Left colon (tissue), 2 donors: ENCODE measurements around the gene APOB. TPM values are rescaled to one million over a fixed set of nuclear protein-coding genes. Genes with fewer than 3 reads are reported as not detected.
A peak's percentile ranks its signal among the peaks of the same experiment; 100 is the strongest.

ENCODE experiments used
- ATAC-seq: fragments of 200-7000 bp; cut with Tn5 transposase; one replicate; pipeline ENCODE4 v1.9.1; 2020; ENCODE audit warnings: mild to moderate bottlenecking, moderate library complexity
- DNase-seq, 2 donors: peaks; one replicate each; pipeline ENCODE4 v3.0.0-alpha.2; 2020
- intact Hi-C, 2 donors: fragments of 100-400 bp; cut with DNase I in 1 of 2; cut with micrococcal nuclease in 1 of 2; formaldehyde crosslinking; loops; one replicate each; pipeline versions ENCODE4 v1.11.2 to v1.14.0; 2022; cut with DNase I, micrococcal nuclease
- total RNA-seq, 2 donors: library from RNA; stranded (reverse); fragmentation: NEBNext Ultra II Directional; extraction: Animal tissue kit (Norgen Biotek cat#: 25700); gene quantifications; one replicate each; pipeline ENCODE4 v1.2.1, GENCODE V29; 2021
- donor health status: DM: no; HTN: no; CAD: no.
- donor health status: DM: yes; HTN: yes; CAD: no.

APOB gene
- total RNA-seq, 2 donors from 2014 or later: 0.24 to 0.50 TPM

DNA sequence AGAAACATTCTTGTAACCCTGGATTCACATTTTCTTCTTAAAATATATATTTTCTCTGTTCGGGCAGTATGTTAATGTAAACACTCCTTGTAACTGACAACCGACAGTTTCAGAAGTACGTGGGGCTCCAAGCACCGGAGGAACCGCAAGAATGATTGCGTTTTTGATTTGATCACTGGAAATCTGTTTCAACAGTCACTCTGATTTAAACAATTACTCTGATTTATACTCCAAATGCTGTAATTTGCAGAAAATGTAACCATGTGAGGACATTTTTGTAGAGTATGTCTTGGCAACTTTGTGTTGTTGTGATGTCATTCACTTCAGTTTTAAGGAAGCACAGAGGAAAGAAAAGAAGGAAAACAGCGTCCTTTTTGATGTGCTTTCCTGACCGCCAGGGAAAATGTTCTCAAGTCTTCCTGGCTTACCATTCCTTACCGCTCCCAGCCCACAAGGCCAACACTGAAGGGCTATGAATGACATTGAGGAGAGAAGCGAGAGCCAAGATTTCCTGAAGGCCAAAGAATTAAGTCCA is 77.7 kb downstream of the APOB start:
- intact Hi-C loops: loop anchor here in 1 of 2 donors (10.0 kb wide), 1 partner anchor 301 kb away; the partner anchor contains the start of gene GDF7
- no peak for DNase-seq

DNA sequence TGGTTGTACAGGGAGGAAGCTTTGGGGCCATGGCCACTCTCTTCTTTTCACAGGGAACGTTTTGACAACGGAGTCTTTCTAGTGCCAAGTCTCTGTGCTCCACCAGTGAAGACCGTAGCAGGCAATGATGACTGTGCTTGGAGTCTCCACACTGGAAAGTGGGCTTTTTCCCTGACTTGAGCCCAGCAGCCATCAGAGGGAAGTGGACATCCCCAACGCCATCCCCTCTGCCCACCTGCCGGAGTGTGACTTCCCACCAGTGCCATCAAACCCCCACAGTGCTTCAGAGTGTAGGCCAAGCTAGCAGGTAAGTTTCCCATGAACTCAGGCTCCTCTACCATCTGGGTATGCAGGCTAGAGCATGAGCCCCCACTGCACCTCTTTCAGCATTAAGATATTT is 78.7 kb downstream of the APOB start:
- no peak for ATAC-seq
- intact Hi-C loops: loop anchor here in 1 of 2 donors (10.0 kb wide), 1 partner anchor 300 kb away; the partner anchor contains the start of gene GDF7

More for the DNA sequence above, 77.7 kb downstream of the APOB start:
- no peak for ATAC-seq

DNA sequence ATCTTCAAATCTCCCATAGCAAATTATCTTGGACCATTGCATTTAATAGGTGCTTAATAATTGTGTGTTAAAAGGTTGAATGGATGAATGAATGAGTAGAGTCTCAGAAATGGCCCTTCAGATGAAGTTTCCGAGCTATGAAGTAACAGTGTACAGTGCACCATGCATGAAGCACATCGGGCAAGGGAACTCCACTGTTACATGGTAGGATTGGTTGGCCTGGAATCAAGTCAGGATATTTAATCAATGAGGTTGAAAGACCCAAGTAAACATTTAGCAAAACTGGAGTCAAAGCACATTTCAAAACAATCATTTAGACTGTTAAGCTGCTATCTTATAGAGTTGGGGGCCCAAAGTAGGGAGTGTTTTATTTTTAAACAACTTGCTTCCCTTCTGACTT is 80.0 kb downstream of the APOB start:
- ATAC-seq (no peak), DNase-seq (no peak)
- intact Hi-C loops: loop anchor here (5.0 to 10.0 kb wide), 3 partner anchors 182 to 302 kb away; partner anchors contain the start of gene GDF7 (in 1 of the 2)

More for the DNA sequence above, 78.7 kb downstream of the APOB start:
- DNase-seq: no peak

DNA sequence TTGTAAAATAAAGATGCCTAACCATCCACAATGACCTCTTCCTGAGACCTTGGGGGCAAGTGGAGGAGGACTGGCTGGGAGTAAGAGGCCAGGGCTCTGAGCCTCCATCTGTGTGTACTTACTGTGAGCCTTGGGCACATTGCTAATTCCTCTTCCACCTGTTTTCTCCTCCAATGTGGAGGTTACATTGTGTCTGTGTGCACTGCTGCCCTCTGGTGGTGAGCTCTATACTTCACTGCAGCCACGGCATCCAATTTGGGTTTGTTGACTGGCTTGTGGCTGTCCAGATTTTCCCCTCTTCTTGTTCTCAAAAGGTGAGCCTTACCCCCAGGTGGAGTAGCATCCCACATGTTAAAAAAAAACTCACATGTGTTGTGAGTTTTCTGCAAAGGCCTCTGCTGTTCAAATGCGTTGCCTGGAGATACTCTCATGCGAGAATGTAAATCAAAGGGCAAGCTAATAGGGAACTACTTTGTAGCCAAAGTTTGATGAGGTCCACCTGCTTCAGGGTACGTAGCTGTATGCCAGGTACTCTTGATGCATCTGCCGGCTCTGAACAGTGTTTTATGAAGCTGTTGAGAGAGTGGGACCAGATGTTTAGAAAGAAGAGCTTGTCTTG is 80.8 kb downstream of the APOB start:
- ATAC-seq: peak; percentile 75
- intact Hi-C loops: loop anchor here (5.0 to 10.0 kb wide), 3 partner anchors 181 to 301 kb away; partner anchors contain the start of gene GDF7 (in 1 of the 2)

DNA sequence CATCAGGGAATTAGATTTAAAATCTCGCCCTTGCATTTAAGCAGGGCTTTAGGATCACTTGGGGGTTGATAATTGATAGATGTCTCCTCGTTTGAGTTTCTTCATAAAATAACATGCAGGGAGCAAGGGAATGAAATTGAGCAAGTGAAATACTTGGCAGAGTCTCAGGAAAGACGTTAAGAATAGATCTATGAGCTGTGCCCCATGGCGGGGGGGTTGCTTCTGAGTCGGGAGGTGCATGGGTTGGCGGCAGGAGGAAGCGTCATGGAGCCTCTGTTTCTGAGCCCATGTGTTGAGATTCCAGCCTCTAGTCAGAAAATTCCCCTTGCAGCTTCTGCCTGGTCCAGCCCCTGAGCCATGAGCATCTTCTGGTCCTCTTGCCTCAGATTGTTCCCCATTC is 82.0 kb downstream of the APOB start:
- ATAC-seq (no peak), DNase-seq (no peak)
- intact Hi-C loops: loop anchor here (5.0 to 10.0 kb wide), 3 partner anchors 180 to 300 kb away; partner anchors contain the start of gene GDF7 (in 1 of the 2)

More for the DNA sequence above, 80.8 kb downstream of the APOB start:
- DNase-seq: peak; percentile 34 to 76

DNA sequence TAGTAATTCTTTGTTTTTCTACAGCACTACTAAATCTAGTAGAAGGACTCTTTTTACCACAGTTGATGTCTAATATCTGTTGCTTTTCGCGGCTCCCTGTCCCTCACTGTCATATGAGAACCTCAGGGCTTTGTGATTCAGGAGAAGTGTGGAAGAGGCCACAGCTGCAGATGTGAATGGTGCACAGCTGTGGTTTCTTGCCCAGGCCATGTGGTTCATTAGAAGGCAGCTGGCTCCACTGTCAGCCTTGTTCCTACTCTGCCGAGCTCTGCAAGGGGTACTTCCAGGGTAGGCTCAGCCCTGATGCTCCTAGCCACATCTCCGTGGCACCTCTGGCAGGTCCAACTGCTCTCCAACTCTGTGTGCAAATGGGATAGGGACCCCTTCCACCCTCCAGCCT is 83.9 kb downstream of the APOB start:
- DNase-seq (no peak), ATAC-seq (no peak)
- intact Hi-C loops: loop anchor here (5.0 to 10.0 kb wide), 3 partner anchors 178 to 298 kb away; partner anchors contain the start of gene GDF7 (in 1 of the 2)

DNA sequence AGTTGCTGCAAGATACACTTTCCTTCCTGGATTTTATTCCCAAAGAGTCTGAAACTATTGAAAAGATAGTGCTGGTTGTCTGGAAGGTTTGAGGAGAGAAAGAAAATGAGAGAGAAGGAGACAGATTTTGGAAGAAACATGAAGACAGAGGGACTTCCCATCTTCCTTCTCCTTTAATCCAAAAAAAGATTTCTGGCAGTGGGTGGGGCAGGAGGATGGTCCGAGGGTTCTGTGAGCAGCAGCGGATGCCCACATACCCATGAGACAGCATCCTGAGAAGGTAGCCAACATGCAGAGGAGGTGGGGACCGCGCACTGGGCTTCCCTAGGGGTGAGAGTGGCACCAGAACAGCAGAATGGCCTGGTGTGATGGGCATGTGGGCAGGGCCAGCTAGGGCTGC is 84.6 kb downstream of the APOB start:
- intact Hi-C loops: no loop called here
- ATAC-seq (no peak), DNase-seq (no peak)

DNA sequence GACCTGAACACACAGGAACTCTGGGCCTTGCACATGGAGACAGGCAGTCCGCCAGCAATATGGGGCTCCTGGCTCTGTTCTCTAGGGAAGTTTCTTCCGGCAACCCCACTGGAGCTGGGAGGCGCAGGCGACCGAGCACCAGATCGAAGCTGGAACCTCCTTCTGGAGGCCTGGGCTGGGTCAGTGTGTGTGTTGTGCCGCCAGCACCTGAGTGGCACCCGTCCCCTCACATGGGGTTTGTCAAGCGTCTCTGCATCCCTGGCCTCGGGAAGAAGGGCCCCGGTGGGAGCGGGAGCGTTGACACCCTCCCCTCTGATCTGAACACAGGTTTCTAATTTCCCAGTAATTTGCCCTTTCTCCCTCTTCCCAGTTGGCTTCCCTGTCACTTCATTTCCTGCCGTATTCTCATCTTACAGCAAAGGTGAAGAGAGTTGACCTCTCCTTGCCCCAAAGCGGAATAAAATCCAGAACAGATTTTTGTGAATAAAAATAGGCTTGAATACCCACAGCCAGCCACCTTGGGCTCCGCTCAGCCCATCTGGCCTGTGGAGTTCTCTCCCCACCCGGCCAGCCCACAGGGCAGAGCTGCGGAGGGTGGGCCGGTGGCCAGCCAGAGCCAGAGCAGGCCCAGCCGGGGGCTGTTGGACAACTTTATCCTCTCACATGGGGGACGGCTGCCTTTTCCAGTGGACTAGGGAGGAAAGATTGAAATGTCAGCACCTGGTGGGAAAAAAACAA is 85.9 kb downstream of the APOB start:
- DNase-seq: no peak
- intact Hi-C loops: no loop called here
- ATAC-seq: no peak

DNA sequence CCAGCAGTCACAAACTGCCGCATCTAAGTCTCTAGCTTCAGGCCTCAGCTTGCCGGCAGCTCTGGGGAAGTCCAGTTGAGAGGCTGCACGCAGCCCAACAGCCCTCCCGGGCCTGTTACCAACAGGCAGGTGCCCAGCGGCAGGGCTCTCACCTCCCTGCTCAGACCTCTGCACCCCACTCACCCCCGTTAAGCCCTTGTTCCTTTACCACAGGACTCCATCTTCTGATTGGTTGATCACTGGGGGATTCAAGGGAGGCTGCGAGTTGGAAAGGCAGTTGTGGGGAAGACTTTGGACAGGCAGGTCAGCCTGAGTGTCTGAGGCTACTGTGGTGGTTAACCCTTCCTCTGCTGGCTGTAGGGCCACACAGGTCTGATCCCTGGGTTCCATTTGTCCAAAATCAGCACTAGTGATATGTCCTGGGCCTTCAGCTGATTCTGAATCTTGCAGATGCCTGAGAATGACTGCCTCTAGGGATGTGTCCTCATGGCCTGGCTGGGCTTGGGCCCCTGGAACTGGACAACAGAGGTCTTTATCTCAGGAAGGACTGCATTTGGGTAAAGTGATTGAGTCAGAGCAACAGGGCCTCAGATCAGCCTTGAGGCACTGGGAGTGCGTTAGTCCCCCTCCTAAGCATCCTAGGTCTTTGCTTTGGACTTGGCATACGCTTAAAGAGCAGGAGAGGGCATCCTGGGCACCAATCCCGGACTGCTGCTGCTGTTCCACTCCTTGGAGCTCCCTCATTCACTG is 88.4 kb downstream of the APOB start:
- DNase-seq (no peak), ATAC-seq (no peak)
- intact Hi-C loops: no loop called here

DNA sequence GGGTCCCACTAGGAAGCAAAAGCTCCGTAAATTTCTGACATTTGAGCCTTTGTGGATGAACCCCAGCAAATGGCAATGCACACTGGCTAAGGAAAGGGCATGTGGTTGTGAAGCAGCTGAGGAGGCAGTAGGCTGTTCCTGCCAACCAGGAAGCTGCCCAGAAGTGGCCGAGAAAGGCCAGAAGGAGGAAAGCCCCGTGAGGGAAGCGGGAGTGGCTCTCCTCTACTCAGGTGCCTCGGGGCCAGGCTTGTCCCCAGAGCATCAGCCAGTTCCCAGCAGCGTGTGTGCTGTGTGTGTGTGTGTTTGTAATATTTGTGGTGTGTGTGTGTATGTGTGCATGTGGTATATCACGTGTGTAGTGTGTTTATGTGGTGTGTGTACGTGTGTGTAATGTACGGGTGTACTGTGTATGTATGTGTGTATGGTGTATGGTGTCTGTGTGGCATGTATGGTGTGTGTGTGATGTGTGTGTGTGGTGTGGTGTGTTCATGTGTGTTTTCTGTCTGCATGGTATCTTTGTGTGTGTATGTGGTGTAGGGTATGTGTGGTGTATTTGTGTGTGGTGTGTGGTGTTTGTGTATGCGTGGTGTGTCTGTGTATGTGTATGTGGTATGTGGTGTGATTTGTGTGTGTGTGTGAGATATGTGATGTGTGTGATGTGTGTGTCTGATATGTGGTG is 90.6 kb downstream of the APOB start:
- DNase-seq: no peak
- intact Hi-C loops: no loop called here
- ATAC-seq: no peak

Other genes starting within 250 kb of the APOB start
- 10 to 100 TPM; 19.5 to 21.5 TPM for gene LDAH, start 221.0 kb downstream of the APOB start, total RNA-seq
- under 1 TPM in 1 of 2 donors, not detected in 1; 0.06 TPM for gene TDRD15, start 79.9 kb upstream of the APOB start, total RNA-seq